GM12878 (cell line): ENCODE results near the gene KRT72. TPM values are rescaled to one million over a fixed set of nuclear protein-coding genes. Genes with fewer than 3 reads are reported as not detected.

ENCODE experiments used
- E4F1 ChIP-seq: fragments of 450-650 bp; IDR thresholded peaks from 2 replicates; pipeline ENCODE4 v1.6.1; 2018; ENCODE audit warnings: borderline replicate concordance, mild to moderate bottlenecking; ENCODE audit not compliant: partially characterized antibody
- HDAC2 ChIP-seq: fragments of 200-600 bp; sonication (generic); IDR thresholded peaks from 2 replicates; pipeline ENCODE4 v1.6.1; 2017
- JUND ChIP-seq: IDR thresholded peaks from 2 replicates; pipeline ENCODE4 v1.6.1; 2012; ENCODE audit warnings: low read depth, mild to moderate bottlenecking, low read length, improper control_type of control experiment, moderate library complexity
- PBX3 ChIP-seq: IDR thresholded peaks from 2 replicates; pipeline ENCODE4 v1.6.1; 2011; ENCODE audit warnings: mild to moderate bottlenecking, low read depth, low read length, moderate library complexity; ENCODE audit not compliant: insufficient replicate concordance
- RELB ChIP-seq: fragments of 450-650 bp; IDR thresholded peaks from 2 replicates; pipeline ENCODE4 v1.6.1; 2017; ENCODE audit warnings: low read depth, mild to moderate bottlenecking, moderate library complexity
- RUNX3 ChIP-seq: IDR thresholded peaks from 2 replicates; pipeline ENCODE4 v1.6.1; 2012; ENCODE audit warnings: low read length, inconsistent platforms
- SIX5 ChIP-seq: IDR thresholded peaks from 2 replicates; pipeline ENCODE4 v1.6.1; 2011; ENCODE audit warnings: mild to moderate bottlenecking, low read depth, low read length, moderate library complexity; ENCODE audit not compliant: severe bottlenecking
- SKIL ChIP-seq: fragments of 450-650 bp; IDR thresholded peaks from 2 replicates; pipeline ENCODE4 v1.6.1; 2017; ENCODE audit warnings: mild to moderate bottlenecking, low read depth, inconsistent platforms; ENCODE audit not compliant: poor library complexity, severe bottlenecking
- TARDBP ChIP-seq: IDR thresholded peaks from 2 replicates; pipeline ENCODE4 v1.6.1; 2016; ENCODE audit warnings: borderline replicate concordance
- ZBTB33 ChIP-seq: fragments of 450-650 bp; IDR thresholded peaks from 2 replicates; pipeline ENCODE4 v1.6.1; 2017; ENCODE audit warnings: mild to moderate bottlenecking
- polyA plus RNA-seq, 11 experiments: library from polyadenylated mRNA; depleted of rRNA in 4 of 11; unstranded in 6 of 11; stranded (reverse) in 5 of 11; fragments of >200 nt; fragmentation: Nextera tagmentation in 4 of 11; fragmentation: Illumina TruSeq in 1 of 11; extraction: Ambion mirVana in 4 of 11; extraction: Trizol in 1 of 11; gene quantifications; 1 replicate in 1 of 11; 2 replicates in 10 of 11; pipeline versions ENCODE4 v1.2.1 to v1.2.3, GENCODE V29; 2011 to 2016; ENCODE audit warnings: inconsistent platforms in 2 of 11, missing spikeins in 2 of 11, low read depth in 1 of 11
- total RNA-seq, 4 experiments: library from RNA; depleted of rRNA in 3 of 4; stranded (reverse); fragments of >200 nt in 3 of 4; fragmentation: Illumina TruSeq in 1 of 4; extraction: Trizol in 1 of 4; gene quantifications; 2 replicates each; pipeline versions ENCODE4 v1.2.1 to v1.2.3, GENCODE V29; 2013 to 2021

The KRT72 gene
- total and polyA plus RNA-seq, 10 of the 15 experiments (the other 5 are each of a cell fraction or from before 2014, with no cell fraction given) = not detected

GRCh38 chr12:52636592-52637258 lies 35.5 kb upstream of the KRT72 start (continued):
- no peak for TF ChIP-seq TARDBP
- TF ChIP-seq PBX3 = no peak
- no peak for TF ChIP-seq RUNX3
- TF ChIP-seq RELB = no peak
- no peak for TF ChIP-seq HDAC2
- TF ChIP-seq SKIL = no peak
- no peak for TF ChIP-seq ZBTB33
- no peak for TF ChIP-seq SIX5
- TF ChIP-seq JUND = no peak
- no peak for TF ChIP-seq E4F1
- TF ChIP-seq, all 136 proteins: peak for 0
